AG10803 (cell line): ENCODE measurements around the gene CDH4.

Source experiments
- DNase-seq: peaks from one replicate; pipeline ENCODE4 v3.0.0; 2010; ENCODE audit warnings: low read depth
- H3K4me3 ChIP-seq: 2 replicates; pipeline ENCODE4 v1.5.1; 2011; ENCODE audit warnings: mild to moderate bottlenecking, low read length, control low read depth
- CTCF ChIP-seq: conservative IDR thresholded peaks from 2 replicates; pipeline ENCODE4 v1.5.1; 2011; ENCODE audit warnings: mild to moderate bottlenecking, low read length, control low read depth, inconsistent platforms

Gene CDH4

GRCh38 chr20:61808447-61808846, 556.4 kb downstream of the CDH4 start:
- H3K4me3 ChIP-seq = no peak overlapping the region
- no peak for DNase-seq
- no peak for TF ChIP-seq CTCF

GRCh38 chr20:61809006-61809770, 557.1 kb downstream of the CDH4 start:
- no peak for DNase-seq
- TF ChIP-seq CTCF = no peak

GRCh38 chr20:61810066-61810737, 558.1 kb downstream of the CDH4 start:
- no peak for DNase-seq
- H3K4me3 ChIP-seq = no peak overlapping the region
- TF ChIP-seq CTCF = no peak

More at GRCh38 chr20:61809006-61809770, 557.1 kb downstream of the CDH4 start:
- H3K4me3 ChIP-seq = no peak overlapping the region

- no peak for TF ChIP-seq CTCF
- no peak for DNase-seq
- no peak overlapping the region for H3K4me3 ChIP-seq
These were observed 558.7 kb downstream of the CDH4 start for GRCh38 chr20:61810738-61811135.

- TF ChIP-seq CTCF = no peak
- H3K4me3 ChIP-seq = no peak overlapping the region
- no peak for DNase-seq
These were observed 559.1 kb downstream of the CDH4 start for GRCh38 chr20:61811166-61811565.

GRCh38 chr20:61812121-61812844, 560.2 kb downstream of the CDH4 start:
- no peak for TF ChIP-seq CTCF
- no peak overlapping the region for H3K4me3 ChIP-seq
- DNase-seq = no peak
